Keratinocyte (primary cell): ENCODE data around the gene IL6R. TPM values are rescaled to one million over a fixed set of nuclear protein-coding genes. Genes with fewer than 3 reads are reported as not detected.

Source experiments
- DNase-seq: peaks from one replicate; pipeline ENCODE4 v3.0.0-alpha.2; 2011; ENCODE audit warnings: low read depth, missing footprints, low spot score
- FAIRE-seq: peaks from 2 replicates; lab custom pipeline; 2011; peaks lifted over from hg19 to GRCh38; lab: Jason Lieb, UNC
- H2AFZ ChIP-seq: 2 replicates; pipeline ENCODE4 v1.6.0; 2012; ENCODE audit warnings: low read length, control low read depth, inconsistent platforms; ENCODE audit not compliant: control insufficient read depth
- H3K27ac ChIP-seq: 2 replicates; pipeline ENCODE4 v1.5.1; 2011; ENCODE audit warnings: low read length; ENCODE audit not compliant: control insufficient read depth, insufficient read depth
- H3K27me3 ChIP-seq: 3 replicates; pipeline ENCODE4 v1.6.0; 2011; ENCODE audit warnings: low read length; ENCODE audit not compliant: control insufficient read depth, insufficient read depth; ENCODE audit errors: extremely low read depth
- H3K36me3 ChIP-seq, 2 experiments: 2 replicates in 1 of 2; 3 replicates in 1 of 2; pipeline ENCODE4 v1.5.1; 2011; ENCODE audit warnings: low read length in 2 of 2, mild to moderate bottlenecking in 1 of 2; ENCODE audit not compliant: control insufficient read depth in 2 of 2, insufficient read depth in 2 of 2; ENCODE audit errors: extremely low read depth in 1 of 2
- H3K4me1 ChIP-seq: 3 replicates; pipeline ENCODE4 v1.5.1; 2011; ENCODE audit warnings: low read length; ENCODE audit not compliant: control insufficient read depth, insufficient read depth; ENCODE audit errors: extremely low read depth
- H3K4me2 ChIP-seq: 3 replicates; pipeline ENCODE4 v1.6.0; 2011; ENCODE audit warnings: low read depth, low read length; ENCODE audit not compliant: control insufficient read depth, insufficient read depth; ENCODE audit errors: extremely low read depth
- H3K4me3 ChIP-seq, 3 experiments: fragments of 200-600 bp in 1 of 3; sonication (generic) in 1 of 3; 2 replicates in 2 of 3; 3 replicates in 1 of 3; pipeline ENCODE4 v1.5.1; 2011 to 2016; ENCODE audit warnings: low read length in 3 of 3, mild to moderate bottlenecking in 3 of 3, control low read depth in 2 of 3, inconsistent platforms in 1 of 3, low read depth in 1 of 3, mixed read lengths in 1 of 3, mixed run types in 1 of 3, moderate library complexity in 1 of 3; ENCODE audit not compliant: control insufficient read depth in 2 of 3, insufficient read depth in 2 of 3; ENCODE audit errors: extremely low read depth in 1 of 3
- H3K79me2 ChIP-seq: 2 replicates; pipeline ENCODE4 v1.6.0; 2012; ENCODE audit warnings: low read length; ENCODE audit not compliant: control insufficient read depth, insufficient read depth
- H3K9ac ChIP-seq: 3 replicates; pipeline ENCODE4 v1.6.0; 2011; ENCODE audit warnings: low read length; ENCODE audit not compliant: control insufficient read depth, insufficient read depth; ENCODE audit errors: extremely low read depth
- H3K9me1 ChIP-seq: 3 replicates; pipeline ENCODE4 v1.6.0; 2011; ENCODE audit warnings: low read length; ENCODE audit not compliant: control insufficient read depth, insufficient read depth; ENCODE audit errors: extremely low read depth
- H3K9me3 ChIP-seq: 2 replicates; pipeline ENCODE4 v1.5.1; 2012; ENCODE audit warnings: low read depth, low read length; ENCODE audit not compliant: control insufficient read depth
- H4K20me1 ChIP-seq: 3 replicates; pipeline ENCODE4 v1.6.0; 2011; ENCODE audit warnings: low read length; ENCODE audit not compliant: control insufficient read depth, insufficient read depth; ENCODE audit errors: extremely low read depth
- CTCF ChIP-seq, 3 experiments: IDR thresholded peaks in 1 of 3; conservative IDR thresholded peaks in 1 of 3; optimal IDR thresholded peaks in 1 of 3; 2 replicates in 2 of 3; 3 replicates in 1 of 3; pipeline versions ENCODE3 to v1.5.1; 2011; ENCODE audit warnings: low read length in 3 of 3, mild to moderate bottlenecking in 3 of 3, moderate library complexity in 2 of 3, control low read depth in 1 of 3, inconsistent platforms in 1 of 3; ENCODE audit not compliant: insufficient read depth in 2 of 3; ENCODE audit errors: extremely low read depth in 1 of 3
- EZH2 ChIP-seq: IDR thresholded peaks from one replicate; pipeline ENCODE4 v1.6.1; 2012; ENCODE audit warnings: inconsistent platforms, mild to moderate bottlenecking, low read length, moderate library complexity
- dilution Hi-C: fragments of 300-500 bp; cut with MboI; formaldehyde crosslinking; loops from one replicate; pipeline ENCODE4 v1.7.0; 2020; ENCODE audit warnings: low sequenced_read_pairs; ENCODE audit not compliant: extremely low pct_ligation_motif_present
- polyA plus RNA-seq, 5 experiments: library from polyadenylated mRNA; depleted of rRNA in 3 of 5; stranded (reverse) in 3 of 5; stranded (forward) in 1 of 5; unstranded in 1 of 5; fragments of >200 nt; gene quantifications; 1 replicate in 1 of 5; 2 replicates in 3 of 5; 3 replicates in 1 of 5; pipeline versions ENCODE4 v1.2.1 to v1.2.3, GENCODE V29; 2011 to 2012; ENCODE audit warnings: missing spikeins in 2 of 5, low read depth in 1 of 5, low replicate concordance in 1 of 5

IL6R gene
- polyA plus RNA-seq, 1 donor (not counting 4 experiments of a cell fraction or from before 2014, with no cell fraction given) = 12.6 TPM

GRCh38 chr1:154502744-154503115 is 97.6 kb downstream of the IL6R start:
- Histone ChIP-seq H4K20me1 (no peaks in the 10 kb centered on the region), H3K4me3 (no peak overlapping the region), H3K79me2 (no peaks in the 10 kb centered on the region), H3K4me1 (no peaks in the 10 kb centered on the region), H3K36me3 (no peaks in the 10 kb centered on the region), H2AFZ (no peak overlapping the region), H3K4me2 (no peak overlapping the region), H3K9me3 (peaks cover 7% of the 10 kb centered on the region), H3K27ac (no peak overlapping the region), H3K9ac (no peak overlapping the region), H3K9me1 (no peaks in the 10 kb centered on the region), H3K27me3 (peaks cover 44% of the 10 kb centered on the region)
- DNase-seq = no peak
- TF ChIP-seq CTCF (optimal IDR thresholded peaks at IDR 0.05 in 1 of 3, IDR thresholded peaks at IDR 0.05 in 1 of 3, conservative IDR thresholded peaks at IDR 0.05 in 1 of 3; ENCODE audit: extremely low read depth in 1 of 3, insufficient read depth in 2 of 3, low read length in 3 of 3) (no peak), EZH2 (no peak)
- dilution Hi-C loops = no loop called here
- no peak for FAIRE-seq

- peaks cover 51% of the 10 kb centered on the region for H3K27me3 ChIP-seq
- no peaks in the 10 kb centered on the region for H4K20me1 ChIP-seq
- H3K9me3 ChIP-seq = peaks cover 7% of the 10 kb centered on the region
- H3K79me2 ChIP-seq = no peaks in the 10 kb centered on the region
- no peak overlapping the region for H3K4me3 ChIP-seq
- no peak for DNase-seq
- no peak for FAIRE-seq
- H3K27ac ChIP-seq = no peak overlapping the region
- H3K4me2 ChIP-seq = no peak overlapping the region
- H3K36me3 ChIP-seq = no peaks in the 10 kb centered on the region
- H3K9ac ChIP-seq = no peak overlapping the region
- dilution Hi-C loops = no loop called here
- H3K9me1 ChIP-seq = no peaks in the 10 kb centered on the region
- no peak overlapping the region for H2AFZ ChIP-seq
- TF ChIP-seq EZH2 (no peak), CTCF (optimal IDR thresholded peaks at IDR 0.05 in 1 of 3, IDR thresholded peaks at IDR 0.05 in 1 of 3, conservative IDR thresholded peaks at IDR 0.05 in 1 of 3; ENCODE audit: extremely low read depth in 1 of 3, insufficient read depth in 2 of 3, low read length in 3 of 3) (no peak)
- H3K4me1 ChIP-seq = no peaks in the 10 kb centered on the region
Observed at GRCh38 chr1:154503898-154504297, 98.8 kb downstream of the IL6R start.
